Lower lobe of right lung (tissue), 2 donors: ENCODE measurements around the gene C18orf32. TPM values are rescaled to one million over a fixed set of nuclear protein-coding genes. Genes with fewer than 3 reads are reported as not detected.

Experiments
- ATAC-seq, 2 donors: fragments of 200-7000 bp; cut with Tn5 transposase; one replicate each; pipeline ENCODE4 v1.9.1; 2020 to 2022; ENCODE audit warnings: mild to moderate bottlenecking in 2 of 2, moderate library complexity in 2 of 2
- DNase-seq: peaks from one replicate; pipeline ENCODE4 v3.0.0-alpha.2; 2020
- H3K27ac ChIP-seq: fragments of 200-600 bp; one replicate; pipeline ENCODE4 v1.8.0; 2022
- H3K27me3 ChIP-seq: fragments of 200-600 bp; one replicate; pipeline ENCODE4 v1.8.0; 2022; ENCODE audit warnings: low read depth
- H3K36me3 ChIP-seq: fragments of 200-600 bp; one replicate; pipeline ENCODE4 v1.8.0; 2022; ENCODE audit warnings: mild to moderate bottlenecking
- H3K4me1 ChIP-seq: fragments of 200-600 bp; one replicate; pipeline ENCODE4 v1.8.0; 2022
- H3K4me3 ChIP-seq: fragments of 200-600 bp; one replicate; pipeline ENCODE4 v1.8.0; 2022; ENCODE audit warnings: mild to moderate bottlenecking
- H3K9me3 ChIP-seq: fragments of 200-600 bp; one replicate; pipeline ENCODE4 v1.8.0; 2022
- intact Hi-C: fragments of 100-400 bp; cut with DNase I; formaldehyde crosslinking; loops from one replicate; pipeline ENCODE4 v1.11.0; 2022
- total RNA-seq: library from RNA; stranded (reverse); fragmentation: NEBNext Ultra II Directional; extraction: Animal tissue kit (Norgen Biotek cat#: 25700); gene quantifications from one replicate; pipeline ENCODE4 v1.2.1, GENCODE V29; 2021
- TF ChIP-seq, protein P1 (sequence below): fragments of 200-600 bp; IDR thresholded peaks from one replicate; pipeline ENCODE4 v1.8.0; 2022; ENCODE audit warnings: antibody characterized with exemption, mild to moderate bottlenecking
- donor health status: DM: no; HTN: yes; CAD: no; lungs with severe emphysema.

The C18orf32 gene
- total RNA-seq, 1 donor from 2014 or later, result 60.6 TPM

DNA sequence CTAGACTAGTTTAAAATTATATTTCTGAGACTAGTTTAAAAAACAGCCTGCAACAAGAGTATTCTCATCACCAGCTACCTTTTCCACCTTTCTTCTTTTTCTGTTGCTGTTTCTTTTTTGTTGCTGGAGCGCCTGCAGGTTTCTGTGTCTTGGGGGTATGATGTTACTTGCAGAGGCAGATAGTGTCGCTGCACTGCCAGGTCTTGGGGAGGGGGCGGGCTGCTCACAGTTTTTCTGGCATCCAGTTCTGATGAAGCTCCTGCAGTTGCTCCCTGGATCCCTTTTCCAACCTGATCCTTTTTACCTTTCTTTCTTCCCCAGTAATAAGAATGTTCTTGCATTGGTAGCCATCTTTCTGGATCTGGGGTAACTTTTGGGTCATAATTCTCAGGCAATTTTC is 8.0 kb upstream of the C18orf32 start:
- intact Hi-C loops, result no loop called here

DNA sequence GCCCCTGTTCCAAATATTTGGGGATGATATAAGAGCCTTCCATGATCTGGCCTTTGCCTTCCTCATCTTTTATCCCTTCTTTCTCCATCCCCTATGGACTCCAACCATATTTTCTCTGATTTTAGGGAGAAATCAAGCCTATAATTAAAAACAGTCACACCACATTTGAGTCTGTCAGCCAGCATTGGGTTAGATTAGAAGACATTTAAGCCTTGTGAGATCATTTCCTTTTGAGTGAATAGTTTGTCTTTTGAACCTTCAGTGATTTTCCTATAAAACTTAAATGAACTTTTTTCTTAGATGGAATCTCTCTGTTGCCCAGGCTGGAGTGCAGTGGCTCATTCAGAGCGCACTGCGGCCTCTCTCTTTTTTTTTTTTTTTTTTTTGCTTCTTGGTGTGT is 7.6 kb upstream of the C18orf32 start:
- Histone ChIP-seq H3K27ac (no peak overlapping the region), H3K4me3 (no peak overlapping the region), H3K36me3 (peaks cover 18% of the 10 kb centered on the region), H3K4me1 (peaks cover 21% of the 10 kb centered on the region), H3K27me3 (no peaks in the 10 kb centered on the region), H3K9me3 (no peaks in the 10 kb centered on the region)
- intact Hi-C loops, result no loop called here
- DNase-seq, result no peak
- no peak for ATAC-seq
- TF ChIP-seq, protein P1, sequence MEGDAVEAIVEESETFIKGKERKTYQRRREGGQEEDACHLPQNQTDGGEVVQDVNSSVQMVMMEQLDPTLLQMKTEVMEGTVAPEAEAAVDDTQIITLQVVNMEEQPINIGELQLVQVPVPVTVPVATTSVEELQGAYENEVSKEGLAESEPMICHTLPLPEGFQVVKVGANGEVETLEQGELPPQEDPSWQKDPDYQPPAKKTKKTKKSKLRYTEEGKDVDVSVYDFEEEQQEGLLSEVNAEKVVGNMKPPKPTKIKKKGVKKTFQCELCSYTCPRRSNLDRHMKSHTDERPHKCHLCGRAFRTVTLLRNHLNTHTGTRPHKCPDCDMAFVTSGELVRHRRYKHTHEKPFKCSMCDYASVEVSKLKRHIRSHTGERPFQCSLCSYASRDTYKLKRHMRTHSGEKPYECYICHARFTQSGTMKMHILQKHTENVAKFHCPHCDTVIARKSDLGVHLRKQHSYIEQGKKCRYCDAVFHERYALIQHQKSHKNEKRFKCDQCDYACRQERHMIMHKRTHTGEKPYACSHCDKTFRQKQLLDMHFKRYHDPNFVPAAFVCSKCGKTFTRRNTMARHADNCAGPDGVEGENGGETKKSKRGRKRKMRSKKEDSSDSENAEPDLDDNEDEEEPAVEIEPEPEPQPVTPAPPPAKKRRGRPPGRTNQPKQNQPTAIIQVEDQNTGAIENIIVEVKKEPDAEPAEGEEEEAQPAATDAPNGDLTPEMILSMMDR, result no peak

More for the DNA sequence above, 8.0 kb upstream of the C18orf32 start:
- peak; percentile 17 for DNase-seq
- TF ChIP-seq, protein P1, result no peak
- H3K27me3 ChIP-seq, result no peaks in the 10 kb centered on the region
- H3K36me3 ChIP-seq, result peaks cover 14% of the 10 kb centered on the region
- ATAC-seq, result no peak
- no peaks in the 10 kb centered on the region for H3K9me3 ChIP-seq
- H3K4me1 ChIP-seq, result peaks cover 17% of the 10 kb centered on the region
- H3K27ac ChIP-seq, result no peak overlapping the region
- no peak overlapping the region for H3K4me3 ChIP-seq

DNA sequence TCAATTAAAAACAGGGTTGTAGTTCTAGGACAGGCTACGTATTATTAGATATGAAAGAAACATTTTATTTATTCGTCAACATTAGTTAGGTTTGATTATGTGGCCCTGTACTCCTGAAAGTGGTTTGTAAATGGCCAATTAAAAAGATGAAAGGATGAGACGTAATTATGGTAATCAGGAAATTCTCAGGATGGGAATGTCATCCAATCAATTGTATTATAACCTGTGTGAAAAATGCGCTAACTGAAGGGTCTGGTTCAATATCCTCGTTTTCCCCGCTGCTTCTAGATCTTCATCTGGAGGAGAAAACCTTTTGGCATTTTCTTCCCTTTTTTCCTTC is 5.6 kb upstream of the C18orf32 start:
- intact Hi-C loops, result no loop called here
- TF ChIP-seq, protein P1, result no peak

DNA sequence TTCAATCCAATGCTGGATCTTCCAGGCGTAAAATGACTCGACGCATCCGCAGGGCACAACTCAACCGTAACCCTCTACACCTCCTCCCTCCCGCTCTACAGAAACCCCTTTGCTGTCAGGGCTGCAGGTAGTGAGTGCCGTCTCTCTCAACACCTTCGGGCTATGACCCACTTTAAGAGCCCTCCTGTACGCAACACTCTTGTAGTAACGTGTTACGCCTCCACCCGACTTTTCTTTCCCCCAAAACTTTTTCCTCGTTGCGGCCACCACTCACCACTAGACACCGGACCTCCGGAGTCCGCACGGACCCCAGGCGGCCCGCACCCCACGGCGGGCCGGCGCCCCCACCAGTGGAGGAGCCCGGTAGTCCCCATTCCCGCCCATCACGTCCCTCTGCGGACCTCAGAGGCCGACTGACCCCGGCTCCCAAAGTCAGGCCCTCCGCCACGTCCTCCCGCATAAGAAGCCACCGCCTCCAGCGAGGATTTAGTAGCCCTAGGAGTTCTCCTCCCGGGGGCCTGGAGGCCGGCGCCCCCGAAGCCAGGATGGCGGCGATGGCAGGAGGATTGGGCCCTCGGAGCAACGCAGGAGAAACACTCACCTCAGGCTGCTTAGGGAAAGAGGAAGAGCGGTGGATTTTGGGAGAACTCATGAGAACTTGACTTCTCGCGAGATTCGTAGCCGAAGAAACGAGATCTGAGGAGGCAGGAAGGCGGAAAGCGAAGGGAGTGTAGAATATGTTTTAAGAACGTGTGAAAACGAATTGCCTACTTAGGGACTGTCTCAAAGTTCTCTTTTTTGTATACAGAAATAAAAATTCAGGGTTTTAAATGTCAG is 5.0 kb upstream of the C18orf32 start, which contains the start of gene RPL17:
Gene RPL17, minus strand, starts transcription at position 609 of the 837 bp plus-strand sequence.
- peaks cover 38% of the 10 kb centered on the region for H3K36me3 ChIP-seq
- peak within 1 kb of the TSS; percentile 86 for H3K4me3 ChIP-seq
- intact Hi-C loops, result no loop called here
- ATAC-seq (peak; percentile 91 to 98), DNase-seq (peak; percentile 81)
- TF ChIP-seq, protein P1, result no peak
- H3K9me3 ChIP-seq, result no peaks in the 10 kb centered on the region
- peaks cover 34% of the 10 kb centered on the region for H3K4me1 ChIP-seq
- no peaks in the 10 kb centered on the region for H3K27me3 ChIP-seq
- H3K27ac ChIP-seq, result peak within 1 kb of the TSS; percentile 94

More for the DNA sequence above, 5.6 kb upstream of the C18orf32 start:
- Histone ChIP-seq H3K4me1 (peaks cover 29% of the 10 kb centered on the region), H3K27ac (no peak overlapping the region), H3K27me3 (no peaks in the 10 kb centered on the region), H3K4me3 (no peak overlapping the region), H3K9me3 (no peaks in the 10 kb centered on the region), H3K36me3 (peaks cover 38% of the 10 kb centered on the region)
- DNase-seq, result no peak
- no peak for ATAC-seq

DNA sequence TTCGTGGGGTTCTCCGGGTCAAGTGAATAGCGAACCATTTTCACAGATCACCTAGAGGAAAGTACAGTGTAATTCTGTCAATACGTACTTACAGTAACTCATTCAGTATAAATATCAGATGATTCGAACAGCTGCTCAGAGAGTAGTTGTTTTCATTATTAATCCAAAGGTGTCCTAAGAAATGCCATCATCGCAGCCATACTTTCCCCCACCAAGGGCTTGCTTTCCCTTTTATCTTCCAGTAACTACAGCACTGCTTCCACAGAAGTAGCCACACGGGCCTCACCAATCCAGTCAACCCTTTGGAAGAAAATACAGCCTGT is 4.5 kb upstream of the C18orf32 start:
- TF ChIP-seq, protein P1, result no peak
- H3K4me3 ChIP-seq, result peak overlapping the region; percentile 86
- intact Hi-C loops, result no loop called here
- DNase-seq, result no peak
- H3K9me3 ChIP-seq, result no peaks in the 10 kb centered on the region
- no peak for ATAC-seq
- peak overlapping the region; percentile 94 for H3K27ac ChIP-seq
- H3K36me3 ChIP-seq, result peaks cover 38% of the 10 kb centered on the region
- peaks cover 34% of the 10 kb centered on the region for H3K4me1 ChIP-seq
- H3K27me3 ChIP-seq, result no peaks in the 10 kb centered on the region
